GM21515 (cell line): Measurements from ENCODE around the gene NCF2.

ENCODE experiments used
- ATAC-seq: cut with Tn5 transposase; IDR thresholded peaks from one replicate; pipeline ENCODE4 v1.9.1; 2021; ENCODE audit not compliant: unreplicated experiment

Gene NCF2

DNA sequence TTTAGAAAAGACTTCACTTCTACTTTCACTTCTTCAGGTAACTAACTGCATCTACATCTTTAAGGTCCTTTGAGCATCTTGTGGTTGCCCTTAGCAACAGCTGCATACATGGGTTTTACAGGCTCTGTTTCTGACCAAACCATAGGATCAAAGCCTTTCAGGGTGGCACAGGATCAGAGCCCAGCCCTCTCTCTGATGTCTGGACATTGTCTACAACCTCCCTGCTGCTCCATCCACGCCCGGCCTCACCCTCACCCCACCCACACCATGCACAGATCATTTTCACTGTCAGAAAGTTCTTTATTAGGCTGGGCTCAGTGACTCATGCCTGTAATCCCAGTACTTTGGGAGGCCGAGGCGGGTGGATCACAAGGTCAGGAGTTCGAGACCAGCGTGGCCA lies 5.2 kb downstream of the NCF2 start:
- ATAC-seq, result no peak

DNA sequence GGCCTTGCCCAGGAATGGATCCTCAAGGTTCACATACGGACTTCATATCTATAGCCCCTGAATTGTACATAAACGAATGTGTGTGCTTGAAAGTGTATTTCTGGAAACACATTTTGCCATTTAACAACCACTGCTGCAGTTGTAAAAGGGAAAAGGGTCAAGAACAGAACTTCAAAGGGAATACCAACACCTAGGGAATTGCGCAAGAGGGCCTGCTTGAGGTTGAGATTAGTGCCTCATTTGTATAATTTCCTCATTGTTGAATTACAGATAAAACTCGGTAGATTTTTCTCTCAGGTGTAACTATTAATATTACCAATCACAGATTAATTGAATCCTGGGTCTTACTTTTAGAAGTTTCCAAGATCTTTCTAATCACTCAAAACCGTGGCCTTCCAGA lies 6.1 kb downstream of the NCF2 start:
- ATAC-seq, result no peak

DNA sequence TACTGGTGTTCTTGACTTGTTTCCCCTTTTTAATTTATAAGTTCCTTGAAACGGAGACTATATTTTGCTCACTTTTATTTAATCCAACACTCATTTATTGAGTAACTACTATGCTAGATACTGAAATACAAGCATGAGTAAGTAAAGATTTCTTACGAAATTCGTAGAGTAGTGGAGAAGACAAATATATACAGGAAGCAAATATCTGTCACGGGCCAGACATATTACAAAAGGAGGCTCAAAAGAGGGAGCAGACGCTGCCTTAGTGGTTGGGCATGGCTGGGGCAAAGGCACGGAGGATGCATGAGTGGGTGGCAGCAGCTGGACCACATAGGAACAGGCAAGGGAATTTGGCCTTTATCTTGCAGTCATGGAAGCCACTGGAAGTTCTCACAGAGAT lies 6.8 kb downstream of the NCF2 start:
- no peak for ATAC-seq

DNA sequence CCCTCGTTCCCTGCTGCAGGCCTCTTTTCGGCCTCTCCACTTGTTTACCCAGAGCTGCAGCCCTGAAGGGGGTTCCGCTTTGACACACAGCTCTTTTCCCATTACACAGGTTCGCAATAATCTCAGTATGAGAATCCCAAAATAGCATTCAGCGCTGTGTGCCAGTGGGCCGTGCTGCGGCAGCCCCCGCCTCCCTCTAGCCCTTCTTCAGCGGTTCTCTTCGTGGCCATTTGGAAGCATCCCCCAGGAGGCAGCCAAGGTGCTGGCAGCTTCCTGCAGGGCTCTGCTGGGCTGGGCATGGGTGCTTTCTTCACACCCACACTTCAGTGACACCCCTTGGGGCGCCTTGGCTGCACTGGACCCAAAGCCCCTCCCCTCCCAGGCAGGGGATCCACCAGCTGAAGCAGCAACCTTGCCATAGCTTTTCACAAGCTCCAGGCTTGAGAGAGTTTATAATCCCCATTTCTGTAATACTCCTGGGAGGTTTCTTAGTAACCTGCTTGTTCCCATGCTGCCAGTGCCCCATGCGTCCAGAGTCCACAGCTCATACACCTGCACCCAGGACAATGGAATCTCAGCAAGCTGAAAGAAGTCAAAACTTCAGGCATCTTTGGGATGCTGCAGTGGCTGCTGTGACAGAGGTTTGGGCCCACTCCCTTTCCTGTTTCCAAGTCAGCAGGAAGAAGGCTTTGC lies 8.1 kb downstream of the NCF2 start:
- no peak for ATAC-seq

DNA sequence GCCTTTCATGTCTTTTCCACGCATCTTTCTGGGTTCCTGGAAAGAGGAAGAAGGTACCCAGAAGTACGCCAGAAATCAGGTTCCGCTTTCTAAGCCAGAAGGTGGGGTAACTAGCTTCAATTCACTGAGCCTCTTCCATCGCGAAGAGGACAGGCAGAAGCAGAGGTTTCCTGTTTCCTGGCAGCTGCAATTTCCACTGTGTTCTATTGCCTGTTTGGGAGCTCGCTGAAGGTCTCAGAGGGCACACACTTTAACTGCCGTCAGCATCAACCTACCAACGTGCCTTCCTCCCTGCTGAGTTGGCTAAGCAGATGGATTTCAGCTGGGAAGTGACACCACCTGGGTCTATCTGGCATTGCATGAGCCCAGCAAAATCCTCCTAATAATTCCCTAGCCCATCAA lies 10.0 kb downstream of the NCF2 start:
- no peak for ATAC-seq

DNA sequence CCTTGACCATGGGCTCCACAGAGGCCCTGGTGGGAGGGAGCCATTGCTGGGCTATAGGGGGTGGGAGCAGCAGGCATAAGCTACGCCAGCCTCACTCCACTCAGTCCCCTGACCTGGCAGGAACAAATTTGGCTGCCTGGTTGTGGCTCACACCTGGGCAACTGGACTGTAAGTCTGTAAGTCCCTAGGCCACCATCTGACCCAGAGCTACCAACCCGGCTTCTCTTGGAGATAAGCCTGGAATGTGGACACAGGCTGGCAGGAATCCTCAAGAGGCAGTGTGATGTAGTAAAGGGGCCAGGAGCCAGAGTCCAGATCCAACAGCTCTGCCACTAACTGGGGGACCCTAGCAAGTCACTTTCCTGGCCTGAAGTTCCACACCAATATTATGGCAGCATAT lies 11.4 kb downstream of the NCF2 start:
- no peak for ATAC-seq

DNA sequence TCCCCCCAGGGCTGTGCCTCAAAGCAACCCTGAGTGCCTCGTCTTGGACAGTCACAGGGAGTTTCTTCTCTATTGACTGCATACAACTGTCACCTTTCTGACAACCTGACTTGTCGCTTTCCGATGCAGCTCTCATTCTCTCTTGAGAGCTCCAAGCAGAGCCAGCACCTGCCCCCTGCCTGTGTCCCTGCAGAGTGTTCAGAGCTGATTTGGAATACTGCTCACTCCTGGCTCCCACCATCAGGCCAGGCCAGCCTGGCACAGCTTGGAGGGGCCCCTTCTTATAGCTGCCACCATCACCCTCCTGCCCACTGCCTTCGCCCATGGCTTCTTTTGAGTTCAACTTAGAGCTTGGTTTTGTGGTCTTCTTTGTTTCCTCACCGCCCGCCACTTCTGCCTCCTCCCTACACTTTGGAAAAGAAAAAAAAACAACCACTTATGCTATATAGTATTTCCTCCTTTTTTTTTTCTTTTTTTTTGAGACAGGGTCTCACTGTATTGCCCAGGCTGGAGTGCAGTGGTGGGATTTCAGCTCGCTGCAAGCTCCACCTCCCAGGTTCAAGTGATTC lies 12.3 kb downstream of the NCF2 start:
- ATAC-seq, result no peak

DNA sequence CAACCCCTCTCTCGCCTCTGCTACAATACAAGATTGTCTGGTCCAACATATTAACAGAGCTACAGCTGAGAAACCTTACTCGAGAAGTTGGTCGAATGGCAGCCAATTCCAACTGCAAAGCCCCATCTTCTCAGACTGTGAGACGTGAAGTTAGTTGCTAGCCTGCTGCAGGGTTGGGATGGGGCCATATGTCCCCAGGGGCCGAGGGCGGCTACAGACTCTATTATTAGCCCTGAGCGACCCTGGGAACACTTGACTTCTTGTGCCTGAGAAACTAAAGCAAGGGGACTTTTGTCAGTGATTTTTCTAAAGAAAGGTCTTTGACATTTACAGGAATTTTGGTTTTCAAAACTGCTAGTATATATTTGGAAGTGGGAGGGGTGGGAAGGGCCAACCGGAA lies 13.7 kb downstream of the NCF2 start:
- ATAC-seq, result no peak

DNA sequence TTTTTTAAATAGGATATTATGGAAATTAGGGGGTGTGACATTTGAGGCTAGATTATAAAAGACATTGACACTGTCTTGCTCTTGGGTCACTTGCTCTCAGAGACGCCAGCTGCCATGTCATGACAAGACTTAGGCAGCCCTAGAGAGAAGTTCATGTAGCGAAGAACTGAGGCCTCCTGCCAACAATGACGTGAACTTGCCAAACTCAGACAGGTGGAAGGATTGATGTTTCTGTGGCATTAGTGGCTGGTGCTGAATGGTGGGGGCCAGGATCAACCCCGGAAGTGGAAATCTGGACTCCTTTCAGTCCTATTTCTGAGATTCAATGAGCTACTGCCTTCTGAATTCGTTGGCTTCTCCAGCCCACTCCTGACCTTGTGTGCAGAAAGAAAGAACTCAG lies 14.7 kb downstream of the NCF2 start:
- no peak for ATAC-seq

DNA sequence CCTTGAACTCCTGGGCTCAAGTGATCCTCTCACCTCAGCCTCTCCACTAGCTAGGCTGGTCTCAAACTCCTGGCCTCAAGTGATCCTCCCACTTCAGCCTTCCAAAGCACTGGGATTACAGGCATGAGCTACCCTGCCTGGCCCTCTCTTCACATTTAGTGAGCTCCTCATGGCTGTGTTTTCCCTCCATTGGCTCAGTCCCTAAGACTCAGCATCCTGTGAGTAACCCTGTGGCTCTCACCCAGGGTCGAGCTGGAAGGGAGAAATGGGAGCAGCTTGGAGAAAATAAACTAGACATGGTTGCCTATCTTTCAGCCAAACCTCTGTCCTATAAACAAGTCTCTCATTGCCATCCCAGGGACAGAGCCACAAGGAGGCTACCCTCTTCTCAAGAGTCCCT lies 17.5 kb downstream of the NCF2 start:
- no peak for ATAC-seq

DNA sequence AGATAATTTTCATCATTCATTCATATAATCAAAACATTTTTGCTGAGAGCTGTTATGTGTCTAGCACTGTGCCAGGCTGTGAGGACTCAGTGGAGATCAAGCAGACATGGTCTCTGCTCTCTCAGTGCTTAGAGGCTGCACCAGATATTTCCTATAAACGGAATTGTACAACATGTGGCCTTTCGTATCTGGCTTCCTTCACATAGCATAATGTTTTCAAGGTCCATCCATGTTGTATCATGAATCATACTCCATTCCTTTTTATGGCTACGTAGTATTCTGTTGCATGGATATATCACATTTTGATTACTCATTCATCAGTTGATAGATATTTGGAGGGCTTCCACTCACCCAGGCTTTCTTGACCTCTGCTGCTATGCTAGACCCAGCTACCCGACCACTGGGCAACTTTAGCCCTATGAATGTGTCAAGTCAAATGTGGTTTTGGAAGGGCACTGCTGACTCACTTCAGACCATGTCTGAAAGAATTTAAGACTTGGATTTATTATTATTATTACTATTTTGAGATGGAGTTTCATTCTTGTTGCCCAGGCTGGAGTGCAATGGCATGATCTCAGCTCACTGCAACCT lies 18.5 kb downstream of the NCF2 start:
- no peak for ATAC-seq

DNA sequence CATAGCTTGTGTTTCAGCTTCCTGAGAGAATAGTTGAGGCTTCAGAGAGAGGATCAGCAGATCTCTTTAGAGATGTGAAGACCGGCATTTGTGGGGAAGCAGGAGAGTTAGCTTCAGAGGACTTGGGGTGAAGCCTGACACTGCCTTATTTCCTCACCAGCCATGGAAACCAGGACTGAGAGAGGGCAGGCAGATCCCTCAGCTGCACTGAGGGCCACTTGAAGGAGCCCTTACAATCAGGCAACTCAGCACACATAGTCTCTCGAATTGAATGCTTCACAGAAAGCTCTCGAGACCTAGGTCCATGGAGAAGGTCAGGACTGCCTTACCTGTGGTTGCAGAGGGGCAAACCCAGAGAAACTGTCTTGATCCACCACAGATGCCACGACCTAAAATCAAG lies 19.8 kb downstream of the NCF2 start:
- no peak for ATAC-seq

DNA sequence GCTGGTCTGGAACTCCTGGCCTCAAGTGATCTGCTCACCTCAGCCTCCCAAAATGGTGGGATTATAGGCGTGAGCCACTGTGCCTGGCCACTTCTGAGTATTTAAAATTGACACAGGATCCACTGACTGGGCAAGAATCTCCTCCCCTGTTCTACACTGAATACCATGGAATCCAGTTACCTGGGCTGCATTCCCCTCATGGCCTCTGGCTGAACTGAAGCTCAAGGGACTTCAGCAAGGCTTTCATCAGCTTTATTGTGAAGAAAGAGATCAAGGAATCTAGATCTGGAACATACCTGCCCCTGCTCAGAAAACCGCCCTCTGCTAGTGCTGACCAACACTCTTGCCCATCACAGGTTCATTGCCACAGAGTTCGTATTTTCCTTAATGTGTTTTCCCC lies 20.5 kb downstream of the NCF2 start:
- ATAC-seq, result no peak

DNA sequence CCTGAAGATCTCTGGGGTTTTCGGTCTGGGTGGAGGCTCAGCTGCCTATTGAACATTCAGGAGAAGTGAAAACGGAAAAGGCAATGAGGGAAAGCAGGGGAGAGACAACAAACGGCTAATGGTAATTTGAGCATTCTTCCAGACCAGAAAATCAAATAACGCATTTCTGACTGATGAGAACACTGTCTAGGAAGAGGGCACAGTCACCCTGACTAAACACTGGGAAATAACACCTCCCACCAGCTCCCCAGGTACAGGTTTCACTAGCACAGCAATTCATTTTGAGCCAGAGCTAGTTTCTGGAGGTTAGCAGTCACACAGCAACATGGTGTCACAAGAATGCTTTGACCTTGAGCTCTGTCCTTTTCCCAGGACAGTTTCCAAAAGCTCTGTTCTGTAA lies 21.1 kb downstream of the NCF2 start:
- no peak for ATAC-seq

DNA sequence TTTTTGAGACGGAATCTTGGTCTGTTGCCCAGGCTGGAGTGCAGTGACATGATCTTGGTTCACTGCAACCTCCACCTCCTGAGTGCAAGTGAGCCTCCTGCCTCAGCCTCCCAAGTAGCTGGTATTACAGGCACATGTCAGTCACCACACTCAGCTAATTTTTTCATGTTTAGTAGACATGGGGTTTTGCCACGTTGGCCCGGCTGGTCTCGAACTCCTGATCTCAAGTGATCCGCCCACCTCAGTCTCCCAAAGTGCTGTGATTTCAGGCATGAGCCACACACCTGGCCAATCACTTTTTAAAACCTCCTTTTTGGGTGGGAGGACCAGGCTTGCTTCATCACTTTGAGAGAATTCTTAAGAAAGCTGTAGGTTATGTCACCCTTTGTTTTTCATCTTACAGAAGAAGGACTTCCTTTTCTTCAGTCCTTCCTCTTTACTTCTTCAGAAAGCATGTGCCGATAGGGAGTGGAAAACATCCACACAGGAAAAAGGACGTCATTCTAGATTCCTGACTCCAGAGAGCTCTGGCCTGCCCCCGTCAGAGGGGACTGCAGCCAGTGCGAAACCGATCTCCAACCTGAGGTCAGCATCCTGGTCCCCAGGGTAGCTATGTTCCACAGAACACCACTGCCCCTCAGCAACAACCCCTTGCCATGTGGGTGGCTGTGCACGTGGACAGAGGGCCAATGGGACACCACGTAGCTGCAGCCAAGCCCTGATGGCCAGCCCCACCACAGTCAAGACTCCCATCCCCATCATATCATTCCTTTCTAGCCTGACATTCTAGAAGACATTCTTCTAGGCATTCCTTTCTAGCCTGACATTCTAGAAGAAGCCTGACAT lies 21.9 kb downstream of the NCF2 start:
- no peak for ATAC-seq

DNA sequence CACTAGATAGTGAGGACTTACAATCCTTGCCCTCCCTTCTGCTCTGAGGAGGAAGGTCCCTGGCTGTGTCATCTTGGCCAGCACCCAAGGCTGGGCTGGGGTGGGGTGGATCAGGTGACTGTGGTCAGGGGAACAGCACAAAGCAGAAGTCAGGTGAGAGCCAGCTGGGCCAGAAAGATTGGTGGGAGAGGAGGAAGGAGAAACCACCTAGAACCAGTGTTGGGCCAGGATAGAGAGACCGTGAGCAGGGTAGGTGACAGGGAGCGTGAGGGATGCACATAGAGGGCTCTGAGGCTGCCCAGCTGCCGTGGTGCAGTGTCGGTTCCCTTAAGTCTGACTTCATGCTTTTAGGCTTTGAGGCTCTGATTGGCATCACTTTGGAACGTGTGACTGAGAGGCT lies 22.7 kb downstream of the NCF2 start:
- ATAC-seq, result no peak

DNA sequence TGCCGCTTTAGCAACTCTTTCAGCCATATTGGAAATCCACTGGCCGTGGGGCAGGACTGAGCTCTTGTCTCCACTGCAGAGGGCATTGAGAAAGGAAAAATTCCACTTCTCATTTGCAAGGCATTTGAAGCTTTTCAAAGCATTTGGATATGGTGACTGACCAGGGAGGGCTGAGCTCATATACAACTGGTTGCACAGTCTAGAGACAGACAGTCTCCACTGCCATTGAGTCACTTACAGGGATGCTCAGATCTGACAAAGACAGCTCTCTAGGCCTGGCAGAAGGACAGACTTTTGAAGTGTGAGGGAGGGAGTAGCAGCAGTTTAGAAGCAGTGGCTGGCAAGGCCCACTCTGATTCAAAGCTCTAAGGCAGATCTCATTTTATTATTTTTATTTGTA lies 24.2 kb downstream of the NCF2 start:
- no peak for ATAC-seq

DNA sequence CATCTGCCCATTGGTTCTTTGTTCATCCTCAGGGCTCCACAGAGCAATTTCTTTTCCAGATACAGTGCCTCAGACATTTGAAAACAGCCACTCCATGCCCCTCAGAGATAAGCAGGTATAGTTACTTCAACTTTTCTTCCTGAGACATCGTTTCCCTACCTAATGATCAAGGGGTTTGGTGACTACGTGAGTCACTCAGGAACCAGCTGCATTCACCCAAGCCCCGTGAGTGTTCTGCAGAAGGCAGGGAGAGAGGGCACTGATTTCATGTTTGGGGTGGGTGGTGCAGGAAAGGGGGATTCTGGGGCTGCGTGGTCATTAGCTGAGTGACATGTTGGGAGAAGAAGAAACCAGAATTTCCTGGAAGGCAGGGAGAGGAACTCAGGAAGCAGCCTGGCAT lies 25.0 kb downstream of the NCF2 start:
- no peak for ATAC-seq

DNA sequence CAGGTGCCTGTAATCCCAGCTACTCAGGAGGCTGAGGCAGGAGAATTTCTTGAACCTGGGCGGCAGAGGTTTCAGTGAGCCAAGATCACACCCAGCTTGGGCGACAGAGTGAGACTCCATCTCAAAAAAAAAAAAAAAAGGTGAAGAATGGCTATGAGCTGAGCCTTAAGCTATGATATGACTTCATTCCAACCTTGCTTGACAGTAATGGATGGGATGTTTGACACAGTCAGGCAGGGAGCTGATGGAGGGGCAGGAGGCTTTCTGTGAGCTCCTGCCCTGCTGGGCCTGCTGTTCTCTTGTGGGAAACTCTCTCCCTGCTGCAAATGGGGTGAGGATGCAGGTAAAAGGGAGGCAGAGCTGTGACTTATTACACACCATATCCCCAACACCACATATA lies 27.6 kb downstream of the NCF2 start:
- no peak for ATAC-seq

DNA sequence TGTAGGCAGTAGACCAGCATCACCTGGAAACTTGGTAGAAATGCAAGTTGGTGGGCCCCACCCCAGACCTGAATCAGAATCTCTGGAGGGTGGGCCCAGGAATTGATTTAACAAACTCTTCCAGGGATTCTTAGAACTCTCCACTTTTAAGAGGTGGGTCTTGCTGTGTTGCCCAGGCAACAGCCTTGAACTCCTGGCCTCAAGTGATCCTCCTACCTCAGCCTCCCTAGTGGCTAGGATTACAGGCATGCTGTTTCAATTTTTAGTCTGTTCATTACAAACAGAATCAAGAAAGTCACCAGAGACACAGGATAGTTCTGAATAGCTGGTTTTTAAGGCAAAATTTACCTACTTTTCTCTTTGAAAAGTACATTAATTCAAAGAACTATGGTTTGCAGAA lies 31.2 kb downstream of the NCF2 start:
- ATAC-seq, result no peak

DNA sequence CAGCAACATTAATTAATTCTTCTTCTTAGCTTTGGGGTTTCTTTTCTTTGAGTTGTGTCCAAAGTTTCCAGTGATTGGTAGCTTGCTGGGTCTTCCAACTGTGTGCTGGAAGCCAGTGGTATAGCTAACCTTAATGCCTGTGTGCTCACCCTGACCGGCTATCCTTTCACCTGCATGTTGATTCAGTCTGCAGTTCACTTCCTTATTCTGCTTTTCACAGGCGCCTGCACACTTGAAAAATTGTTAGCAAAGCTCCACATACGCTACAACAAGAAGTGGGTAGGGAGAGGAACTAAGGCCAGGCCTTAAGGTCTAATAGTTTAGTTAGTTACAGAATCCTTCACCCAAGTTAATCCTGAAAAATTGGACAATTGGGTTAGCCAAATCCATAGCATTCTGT lies 35.7 kb downstream of the NCF2 start:
- ATAC-seq, result no peak

DNA sequence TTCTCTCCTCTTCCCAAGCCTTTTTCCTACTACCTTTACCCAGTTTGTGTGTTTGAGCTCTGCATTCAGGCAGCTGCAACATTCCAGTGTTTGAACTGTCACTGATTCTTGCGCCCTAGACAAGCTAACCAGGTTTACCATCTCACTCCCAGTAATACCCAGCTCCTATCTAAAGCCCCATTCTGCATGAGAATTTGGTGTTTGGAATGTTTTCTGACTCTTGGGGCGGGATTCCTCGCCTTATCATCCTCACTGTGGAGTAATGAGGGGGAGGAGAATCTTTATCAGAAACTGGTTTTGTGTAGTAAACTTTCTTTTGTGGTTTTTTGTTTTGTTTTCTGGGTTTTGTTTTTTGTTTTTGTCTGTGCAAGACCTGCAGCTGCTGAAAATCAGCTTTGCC lies 36.5 kb downstream of the NCF2 start:
- no peak for ATAC-seq
